B cell (primary cell): ENCODE data around the gene LRRC47.

Experiments used
- CTCF ChIP-seq: fragments of 200-600 bp; IDR thresholded peaks from one replicate; pipeline ENCODE4 v1.8.0; 2022; ENCODE audit warnings: antibody characterized with exemption, mild to moderate bottlenecking
- EZH2 ChIP-seq: IDR thresholded peaks from 2 replicates; pipeline ENCODE4 v1.6.1; 2012; ENCODE audit warnings: borderline replicate concordance, low read depth, mild to moderate bottlenecking, moderate library complexity, low read length; ENCODE audit not compliant: insufficient read depth, poor library complexity, severe bottlenecking

DNA sequence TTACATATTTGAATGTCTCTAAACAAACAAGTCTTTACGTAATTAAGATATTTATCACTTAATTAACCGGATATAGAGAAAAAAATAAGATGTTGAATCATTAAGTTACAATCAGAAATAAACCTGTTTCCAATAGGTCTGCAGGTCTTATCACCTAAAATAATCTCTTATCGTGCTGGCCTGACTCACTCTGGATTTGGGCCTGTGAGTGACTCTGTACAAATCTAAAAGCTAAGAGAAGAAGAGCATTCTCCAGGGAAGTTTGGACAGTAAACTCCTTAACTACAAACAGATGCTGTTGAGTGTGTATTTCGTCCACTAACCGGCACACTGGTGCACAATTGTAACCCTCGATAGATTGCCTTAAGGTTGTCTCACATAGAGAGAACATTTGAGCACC, 35.4 kb upstream of the LRRC47 start:
- TF ChIP-seq CTCF: no peak
- no peak for TF ChIP-seq EZH2
